CMK (cell line): Measurements from ENCODE around the gene KIFAP3.
"Not testable (repeated sequence)": the region's sequence is repeated elsewhere in the genome, so short reads cannot be mapped to it uniquely, and the experiment has no call there.

Source experiments
- DNase-seq: peaks from one replicate; pipeline ENCODE4 v3.0.0-alpha.2; 2010; ENCODE audit warnings: low read depth

The KIFAP3 gene

DNA sequence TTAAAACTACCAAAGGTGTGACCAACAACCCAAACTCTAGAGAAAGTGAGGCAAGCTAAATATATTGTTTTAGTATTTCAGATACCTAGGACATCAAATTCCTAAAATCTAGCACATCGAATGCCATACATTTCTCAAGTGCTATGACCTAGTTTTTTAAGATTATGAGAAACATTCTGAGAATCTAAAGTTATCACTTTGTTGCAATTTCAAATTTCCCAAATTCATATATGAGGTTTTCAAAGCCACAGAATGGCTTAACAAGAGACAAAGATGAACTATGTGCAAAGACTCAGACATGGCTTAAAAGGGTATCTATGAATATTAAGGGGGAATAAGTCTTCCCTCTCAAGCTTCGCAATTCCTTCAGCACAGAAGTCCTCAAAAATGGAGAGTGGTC, 187.6 kb downstream of the KIFAP3 start:
- DNase-seq, result no peak

DNA sequence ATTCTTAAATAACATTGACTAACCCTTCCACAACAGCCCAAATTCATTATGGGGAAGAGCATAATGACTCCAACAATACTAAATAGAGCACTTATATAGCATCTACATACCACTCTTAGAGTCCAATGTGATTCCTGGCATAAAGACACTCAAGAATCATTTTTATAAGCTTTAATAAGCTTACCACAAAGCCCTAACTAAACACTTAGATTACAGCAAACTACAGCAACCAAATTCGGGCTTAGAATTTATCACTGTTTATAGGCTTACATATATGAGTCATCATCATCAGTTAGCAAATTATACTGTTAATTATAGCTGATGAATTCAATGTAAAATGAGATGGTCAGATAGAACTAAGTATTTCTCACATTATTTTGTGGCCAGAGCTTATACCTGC, 188.1 kb downstream of the KIFAP3 start:
- DNase-seq, result no peak

DNA sequence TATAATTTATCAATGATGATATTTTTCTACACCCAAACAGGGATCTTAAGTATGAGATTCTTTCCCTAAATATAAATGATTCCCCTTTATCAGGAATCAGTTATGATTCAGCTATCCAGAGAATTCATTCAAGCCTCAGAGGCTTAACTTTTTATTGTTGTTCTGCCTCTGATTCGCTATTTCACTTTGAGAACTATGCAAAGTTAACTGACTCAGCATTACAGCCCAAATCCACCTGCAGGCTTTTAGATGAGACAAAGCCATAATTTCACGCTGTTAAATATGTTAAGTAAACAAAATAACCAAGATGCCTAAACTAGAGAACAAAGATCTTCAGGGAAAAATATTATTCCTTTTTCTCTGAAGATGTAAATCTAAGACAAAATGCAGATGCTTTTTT, 189.3 kb downstream of the KIFAP3 start:
- DNase-seq, result no peak

DNA sequence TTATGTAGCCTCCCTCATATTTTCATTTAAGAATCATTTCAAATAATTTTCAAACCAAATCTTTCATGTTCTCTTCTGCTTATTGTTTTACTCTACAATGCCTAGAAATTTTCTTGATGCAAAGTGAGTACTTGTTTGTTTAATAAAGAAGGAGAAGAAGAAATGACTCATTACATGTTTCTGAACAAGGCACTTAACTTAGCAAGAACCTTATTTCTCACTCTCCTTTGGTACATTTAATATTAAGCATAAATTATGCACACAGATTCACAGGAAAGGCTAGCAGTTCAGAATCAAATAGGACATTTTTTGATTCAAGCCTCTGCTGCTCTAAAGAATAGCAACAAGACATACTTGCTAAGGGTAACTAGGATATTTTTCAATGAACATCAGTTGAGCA, 189.9 kb downstream of the KIFAP3 start:
- DNase-seq, result no peak

DNA sequence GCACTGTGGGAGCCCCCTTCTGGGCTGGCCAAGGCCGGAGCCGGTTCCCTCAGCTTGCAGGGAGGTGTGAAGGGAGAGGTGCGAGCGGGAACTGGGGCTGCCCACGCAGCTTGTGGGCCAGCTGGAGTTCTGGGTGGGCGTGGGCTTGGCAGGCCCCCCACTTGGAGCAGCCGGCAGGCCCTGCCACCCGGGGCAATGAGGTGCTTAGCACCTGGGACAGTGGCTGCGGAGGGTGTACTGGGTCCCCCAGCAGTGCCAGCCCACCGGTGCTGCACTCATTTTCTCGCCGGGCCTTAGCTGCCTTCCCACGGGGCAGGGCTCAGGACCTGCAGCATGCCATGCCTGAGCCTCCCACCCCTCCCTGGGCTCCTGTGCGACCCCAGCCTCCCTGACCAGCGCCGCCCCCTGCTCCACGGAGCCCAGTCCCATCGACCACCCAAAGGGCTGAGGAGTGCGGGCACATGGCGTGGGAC, 192.4 kb downstream of the KIFAP3 start:
- DNase-seq, result no peak

DNA sequence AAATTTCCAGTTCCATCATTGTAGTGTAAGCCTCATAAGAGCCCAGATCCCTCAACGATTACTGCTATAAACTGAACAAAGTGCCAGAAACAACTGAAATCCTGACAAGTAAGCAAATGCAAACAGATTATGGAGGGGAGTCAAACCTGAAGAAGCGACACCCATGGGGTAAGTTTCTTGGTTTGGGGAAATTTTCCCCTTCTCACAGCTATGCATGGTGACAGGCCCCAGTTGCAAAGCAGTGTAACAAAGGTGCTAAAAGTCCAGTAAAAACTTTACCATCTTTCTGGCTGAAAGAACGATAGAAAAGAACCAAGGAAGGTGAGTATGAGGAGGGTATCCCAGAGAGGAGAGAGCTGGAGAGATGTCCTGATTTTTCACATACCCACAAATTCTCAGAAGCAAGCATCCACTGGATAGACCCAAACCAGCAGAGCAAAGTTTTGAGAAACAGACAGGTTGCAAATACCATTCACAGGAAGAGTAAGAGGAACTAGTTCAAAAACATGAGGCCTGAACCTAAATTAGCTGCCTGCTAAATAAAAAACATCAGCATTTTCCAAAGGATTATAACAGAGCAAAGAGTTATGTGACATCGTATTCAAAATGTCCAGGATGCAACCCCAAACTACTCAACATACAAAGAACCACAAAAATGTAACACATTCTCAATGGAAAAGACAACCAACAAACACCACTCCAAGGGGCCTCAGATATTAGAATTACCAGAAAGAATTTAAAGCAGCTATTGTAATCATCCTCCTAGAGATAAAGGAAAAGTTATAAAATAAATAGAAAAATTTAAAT, 195.3 kb downstream of the KIFAP3 start:
- DNase-seq, result no peak

DNA sequence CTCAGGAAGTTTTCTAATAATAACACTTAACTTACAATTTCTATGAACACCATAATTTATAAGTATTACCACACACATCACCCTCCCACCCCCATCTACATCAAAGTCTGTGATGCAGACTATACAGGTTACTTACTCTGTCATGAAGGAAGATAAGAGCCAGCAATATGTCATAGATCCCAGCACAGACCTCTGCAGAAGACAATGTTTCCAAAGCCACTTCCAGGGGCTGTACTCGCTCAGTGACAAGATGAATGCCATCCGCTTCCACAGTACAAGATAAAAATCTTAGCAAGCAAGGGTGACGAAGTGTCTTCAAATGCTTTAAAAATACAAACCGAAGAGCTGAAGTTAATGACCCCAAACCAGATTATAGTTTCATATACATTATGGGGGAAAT, 196.0 kb downstream of the KIFAP3 start:
- DNase-seq, result no peak

DNA sequence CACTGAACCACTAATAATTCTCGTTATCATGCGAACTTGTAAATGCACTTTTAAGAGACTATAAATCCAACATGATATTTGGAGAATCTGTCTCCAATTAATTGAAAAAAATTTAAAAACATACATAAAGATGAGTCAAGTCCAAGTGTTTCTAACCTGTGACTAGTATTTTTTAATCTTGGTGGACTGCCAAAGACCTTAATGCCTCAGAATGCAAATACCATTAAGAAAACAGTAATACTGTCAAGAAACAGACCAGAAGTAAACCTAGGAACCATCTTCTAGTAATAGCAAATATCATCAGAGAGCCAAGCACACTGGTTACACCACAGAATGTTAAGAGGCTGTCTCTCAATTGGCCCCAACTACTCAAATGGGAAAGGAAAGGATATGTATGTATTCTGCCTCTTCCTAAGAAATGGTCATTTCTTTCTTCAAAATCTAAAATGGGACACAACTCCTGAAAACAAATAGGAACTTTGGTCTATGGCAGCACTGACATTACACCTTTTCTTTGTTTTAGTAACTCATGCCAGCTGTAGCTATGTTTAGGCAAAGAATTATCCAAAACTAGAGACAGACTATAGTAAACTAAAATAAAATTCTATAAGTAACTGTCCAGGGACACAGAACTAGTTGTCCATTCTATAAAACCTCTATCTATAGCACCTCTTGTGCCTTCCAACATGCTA, 196.5 kb downstream of the KIFAP3 start:
- no peak for DNase-seq

DNA sequence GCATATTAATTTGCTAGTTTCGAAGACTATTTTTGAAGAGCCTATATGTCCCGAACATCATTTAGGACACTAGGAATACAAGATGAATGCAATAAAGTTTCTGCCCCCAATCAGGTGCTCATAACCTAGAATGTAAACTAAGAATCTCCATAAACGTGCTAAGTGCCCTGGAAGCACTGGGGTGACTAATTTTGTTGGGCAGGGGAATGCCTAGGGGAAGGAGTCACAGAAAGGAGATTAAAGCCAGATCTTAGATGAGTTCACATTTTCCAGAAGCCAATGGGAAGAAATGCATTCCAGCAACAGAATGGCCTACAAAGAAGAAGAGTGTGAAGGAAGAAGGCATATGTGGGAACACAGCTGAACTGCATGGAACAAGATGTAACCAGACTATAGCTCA, 200.3 kb downstream of the KIFAP3 start:
- no peak for DNase-seq

DNA sequence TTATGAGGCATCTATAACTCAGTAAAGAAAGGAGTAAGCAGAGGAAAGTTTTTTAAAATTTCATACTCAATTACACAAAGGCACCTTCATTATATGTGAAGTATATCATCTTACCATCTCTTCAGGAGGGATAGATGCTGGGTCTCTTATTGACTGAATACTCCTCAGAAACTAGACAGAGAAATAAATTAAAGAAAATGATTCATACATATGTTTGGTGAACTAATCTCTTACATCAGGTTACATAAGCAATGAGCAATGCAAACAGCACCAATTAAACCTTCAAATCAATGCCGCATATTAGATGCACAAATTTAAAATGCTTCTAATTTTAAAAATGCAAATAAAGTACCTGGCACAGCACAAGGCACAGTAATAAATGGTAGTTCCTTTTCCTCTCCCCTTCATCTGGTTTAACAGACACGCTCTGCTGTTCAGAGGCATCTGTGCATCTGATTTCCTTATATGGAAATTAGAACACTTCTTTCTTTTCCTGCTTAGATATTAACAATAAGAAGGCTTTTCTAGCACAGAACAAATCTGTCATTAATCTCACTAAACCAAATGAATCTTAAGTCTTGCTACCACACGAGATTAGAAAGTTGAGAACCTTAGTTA, 200.8 kb downstream of the KIFAP3 start:
- DNase-seq, result no peak

DNA sequence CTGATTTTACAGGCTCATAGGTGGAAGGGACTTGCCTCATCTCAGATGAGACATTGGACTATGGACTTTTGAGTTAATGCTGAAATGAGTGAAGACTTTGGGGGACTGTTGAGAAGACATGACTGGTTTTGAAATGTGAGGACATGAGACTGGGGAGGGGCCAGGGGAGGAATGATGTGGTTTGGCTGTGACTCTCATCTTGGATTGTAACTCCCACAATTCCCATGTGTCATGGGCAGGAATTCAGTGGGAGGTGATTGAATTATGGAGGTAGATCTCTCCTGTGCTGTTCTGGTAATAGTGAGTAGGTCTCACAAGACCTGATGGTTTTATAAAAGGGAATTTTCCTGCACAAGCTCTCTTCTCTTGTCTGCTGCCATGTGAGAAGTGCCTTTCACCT, 201.6 kb downstream of the KIFAP3 start:
- no peak for DNase-seq

DNA sequence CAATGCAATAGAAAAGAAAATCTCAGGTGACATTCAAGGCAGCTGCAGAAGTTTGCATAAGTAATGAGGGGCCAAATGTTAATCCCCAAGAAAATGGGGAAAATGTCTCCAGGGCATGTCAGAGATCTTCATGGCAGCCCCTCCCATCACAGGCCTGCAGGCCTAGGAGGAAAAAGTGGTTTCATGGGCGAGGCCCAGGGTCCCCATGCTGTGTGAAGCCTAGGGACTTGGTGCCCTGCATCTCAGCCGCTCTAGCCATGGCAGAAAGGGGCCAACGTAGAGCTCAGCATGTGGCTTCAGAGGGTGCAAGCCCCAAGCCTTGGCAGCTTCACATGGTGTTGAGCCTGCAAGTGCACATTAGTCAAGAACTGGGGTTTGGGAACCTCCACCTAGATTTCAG, 202.5 kb downstream of the KIFAP3 start:
- DNase-seq, result not testable (repeated sequence)
